ENCODE measurements around the gene CAST.

CAST gene

GRCh38 chr5:96645091-96645490, 17.1 kb upstream of the CAST start:
- DNase-seq, result no peak

- DNase-seq, result no peak
These were observed 14.2 kb upstream of the CAST start for GRCh38 chr5:96648023-96648422.

DNA sequence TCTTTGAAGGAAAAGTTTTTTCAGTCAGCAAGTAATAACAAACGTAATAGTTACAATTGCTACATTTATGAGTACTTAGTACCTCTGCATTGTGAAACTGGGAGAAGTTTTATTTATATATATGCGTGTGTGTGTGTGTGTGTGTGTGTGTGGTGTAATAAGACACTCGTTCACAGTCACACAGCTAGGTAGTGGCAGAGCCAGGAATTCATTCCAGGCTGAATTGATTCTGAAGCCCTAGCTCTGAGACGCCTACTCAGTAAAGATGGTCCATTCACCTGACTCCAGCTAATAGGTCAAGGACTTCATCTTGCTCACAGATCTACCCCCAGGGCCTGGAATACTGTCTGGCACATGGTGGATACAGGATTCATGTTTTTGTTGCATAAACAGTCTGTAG, 13.6 kb upstream of the CAST start:
- no peak for DNase-seq

DNA sequence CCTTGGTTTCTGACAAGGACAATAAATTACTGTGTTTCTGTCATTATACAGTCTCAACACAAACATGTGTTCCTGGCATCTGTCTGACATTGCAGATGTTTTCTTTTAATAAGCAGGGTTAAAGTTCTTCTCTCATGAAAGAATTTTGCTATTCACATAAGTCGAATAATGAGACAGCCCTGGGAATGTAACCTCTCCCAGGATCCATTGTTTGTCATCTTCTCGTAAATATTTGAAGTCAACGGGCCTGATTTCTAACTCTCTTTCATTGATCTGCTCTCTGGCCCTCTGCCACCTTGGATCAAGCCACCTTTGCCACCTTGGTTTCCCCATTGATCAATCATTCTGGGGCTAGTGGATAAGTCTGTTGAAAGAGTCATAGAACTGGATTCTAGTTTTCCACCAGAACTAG, 12.9 kb upstream of the CAST start:
- DNase-seq, result no peak

DNA sequence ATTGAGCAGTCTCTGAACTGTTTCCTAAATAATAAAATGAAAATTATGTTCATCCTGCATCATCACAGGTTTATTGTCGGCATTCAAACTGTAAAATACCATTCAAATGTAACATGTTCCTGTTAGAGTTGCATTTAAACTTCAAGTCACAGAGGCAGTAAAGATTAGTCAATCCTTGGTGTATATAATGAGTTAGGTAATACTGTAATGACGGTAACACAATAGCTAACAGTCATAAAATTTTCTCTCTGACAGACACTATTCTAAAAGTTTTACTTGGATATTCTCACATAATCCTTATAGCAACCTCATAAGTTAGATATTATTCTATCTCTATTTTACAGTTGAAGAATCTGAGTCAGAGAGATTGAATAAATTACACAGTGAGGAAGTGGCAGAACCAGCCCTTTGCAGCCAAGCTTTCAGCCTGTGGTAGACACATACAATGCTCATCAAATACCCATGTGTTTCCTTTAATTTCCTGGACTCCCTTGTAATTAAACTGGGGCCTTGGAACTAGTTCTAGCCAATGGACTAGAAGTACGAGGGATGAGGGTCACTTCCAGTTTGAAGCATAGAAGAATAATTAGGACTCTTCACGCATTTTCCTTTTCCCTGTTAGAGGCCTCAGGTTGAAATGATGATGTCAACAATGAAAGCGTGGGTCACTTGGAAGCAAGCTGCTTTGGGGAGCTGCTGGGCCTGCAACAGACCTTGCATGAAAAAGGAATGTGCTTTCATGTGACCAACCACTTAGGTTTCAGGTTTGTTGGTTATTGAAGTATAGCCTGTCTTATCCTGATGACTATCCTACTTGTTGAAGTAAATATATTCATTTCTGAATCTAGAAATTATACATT, 12.3 kb upstream of the CAST start:
- DNase-seq, result no peak

- DNase-seq, result no peak
These were observed 11.1 kb upstream of the CAST start for GRCh38 chr5:96651047-96651446.

DNA sequence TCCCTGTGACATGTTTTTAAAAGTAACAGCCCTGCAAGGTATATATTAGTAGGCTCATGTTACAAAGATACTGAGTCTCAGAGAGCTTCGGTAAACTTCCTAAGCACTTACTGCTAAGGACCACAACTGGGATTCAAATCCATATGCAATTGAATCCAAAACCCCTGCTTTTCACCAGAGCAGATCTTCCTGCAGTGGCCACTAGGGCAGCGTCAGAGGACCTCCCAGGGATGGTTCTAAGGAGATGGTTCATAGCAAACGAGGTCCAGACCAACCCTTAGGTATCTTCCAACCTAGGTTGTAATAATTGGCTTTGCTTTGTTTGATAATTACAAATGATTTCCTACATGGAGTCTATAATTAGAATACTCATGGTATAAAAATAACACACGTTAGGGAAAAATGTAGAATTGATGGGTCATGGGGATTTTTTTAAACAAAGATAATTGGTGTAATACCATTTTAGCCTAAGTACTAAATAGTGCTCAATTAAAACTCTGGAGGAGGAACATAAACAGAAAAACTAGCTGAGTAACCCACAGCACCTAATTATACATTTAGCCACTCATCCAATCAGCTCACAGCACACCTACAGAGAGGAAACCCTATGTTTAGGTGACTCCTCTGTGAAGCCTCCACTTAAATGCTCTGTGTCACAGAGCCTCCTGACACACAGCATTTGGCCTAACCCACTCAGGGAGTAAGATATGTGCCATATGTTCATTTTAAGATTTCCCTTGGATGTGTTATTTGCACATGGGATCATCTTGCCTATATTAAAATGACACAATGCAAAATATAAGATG, 10.0 kb upstream of the CAST start:
- DNase-seq, result no peak

- DNase-seq, result no peak
These were observed 9.3 kb upstream of the CAST start for GRCh38 chr5:96652769-96653454.

DNA sequence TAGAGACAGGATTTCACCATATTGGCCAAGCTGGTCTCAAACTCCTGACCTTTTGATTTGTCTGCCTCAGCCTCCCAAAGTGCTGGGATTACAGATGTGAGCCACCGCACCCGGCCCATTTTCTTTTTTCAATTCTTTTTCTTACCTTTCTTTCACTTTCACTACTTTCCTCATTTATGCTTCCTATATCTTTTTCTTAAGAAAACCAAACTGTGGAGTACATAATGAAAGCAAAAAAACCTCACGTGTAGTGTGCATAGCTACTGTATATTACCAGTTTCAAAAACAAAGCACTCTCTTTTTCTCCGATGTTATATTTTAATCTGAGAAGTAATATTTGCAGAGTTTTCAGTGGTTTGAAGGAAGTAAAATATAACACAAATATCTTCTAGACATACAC, 8.0 kb upstream of the CAST start:
- DNase-seq, result peak in 1 of 2 donors; percentile 10

GRCh38 chr5:96655085-96655484, 7.1 kb upstream of the CAST start:
- no peak for DNase-seq

DNA sequence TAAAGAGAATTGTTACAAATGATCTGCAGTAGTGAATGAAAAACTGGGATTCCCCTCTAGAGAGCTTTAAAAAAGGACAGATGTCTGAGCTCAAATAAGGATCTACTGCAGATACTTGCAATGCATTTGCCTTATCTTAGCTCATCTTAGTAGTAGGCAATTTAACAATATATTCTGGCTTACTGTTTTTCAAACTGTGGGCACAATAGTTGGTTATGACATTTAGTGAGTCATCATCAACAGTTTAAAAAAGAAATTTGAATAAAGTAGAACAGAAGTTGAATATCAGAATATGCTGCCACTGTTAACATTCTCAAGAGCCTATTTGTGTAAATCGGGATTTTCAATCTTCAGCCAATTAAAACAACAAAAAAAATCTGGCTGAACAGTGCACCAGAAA, 6.7 kb upstream of the CAST start:
- DNase-seq, result no peak

GRCh38 chr5:96657068-96657467, 5.1 kb upstream of the CAST start:
- peak; percentile 54 to 63 for DNase-seq

- no peak for DNase-seq
These were observed 3.9 kb upstream of the CAST start for GRCh38 chr5:96658272-96658671.

DNA sequence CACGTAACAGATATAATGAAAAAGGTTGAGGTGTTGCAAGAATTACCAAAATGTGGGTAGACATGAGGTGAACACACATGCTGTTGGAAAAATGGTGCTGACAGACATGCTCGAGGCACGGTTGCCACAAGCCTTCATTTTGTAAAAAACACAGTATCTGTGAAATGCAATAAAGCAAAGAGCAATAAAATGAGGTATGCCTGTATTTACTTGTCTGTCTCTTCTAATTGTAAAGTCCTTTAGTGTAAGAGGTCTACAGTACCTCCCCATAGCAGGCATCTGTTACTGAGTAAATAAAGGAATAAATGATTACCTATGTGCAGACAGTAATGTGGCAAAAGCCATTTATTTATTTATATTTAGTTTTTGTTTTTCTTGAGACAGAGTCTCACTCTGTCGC, 3.0 kb upstream of the CAST start:
- no peak for DNase-seq

GRCh38 chr5:96660971-96661854, 963 bp upstream of the CAST start:
- DNase-seq, result peak; percentile 34 to 65

DNA sequence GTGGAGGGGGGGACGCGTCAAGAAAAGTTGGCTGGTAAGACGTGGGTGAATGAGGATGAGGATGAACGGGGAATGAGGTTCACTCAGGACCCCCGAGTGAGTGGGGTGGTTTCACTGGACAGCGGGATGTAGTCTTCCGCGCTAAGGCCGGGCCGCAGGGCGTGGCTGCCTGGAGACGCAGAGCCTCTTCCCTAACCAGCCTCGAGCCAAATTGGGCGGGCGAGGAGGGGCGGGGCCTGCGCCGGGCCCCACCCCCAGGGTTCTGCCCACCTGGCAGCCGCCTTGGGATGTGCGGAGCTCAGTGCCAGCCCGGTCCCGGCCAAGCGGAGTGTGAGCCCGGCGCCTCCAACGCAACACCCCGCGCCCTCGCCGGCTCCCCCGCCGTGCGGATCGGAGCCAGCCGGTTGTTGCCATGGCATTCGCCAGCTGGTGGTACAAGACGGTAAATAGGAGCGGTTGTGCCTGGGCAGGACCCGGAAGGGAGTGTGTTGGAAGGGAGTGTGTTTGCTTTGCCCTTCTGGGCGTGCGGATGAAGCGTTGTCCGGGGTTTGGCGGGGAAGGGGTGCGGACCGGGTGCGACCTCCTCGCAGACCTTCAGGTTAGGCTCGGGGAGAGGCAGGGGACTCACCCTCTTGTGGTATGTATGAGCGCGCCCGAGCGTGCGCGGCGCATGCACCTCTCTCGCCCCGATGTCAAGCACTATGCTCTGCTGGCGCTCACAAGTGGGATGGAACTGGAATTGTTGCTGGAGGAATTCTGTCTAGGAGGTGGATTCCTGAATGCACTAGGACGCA, 746 bp downstream of the CAST start:
- peak; percentile 83 to 89 for DNase-seq

DNA sequence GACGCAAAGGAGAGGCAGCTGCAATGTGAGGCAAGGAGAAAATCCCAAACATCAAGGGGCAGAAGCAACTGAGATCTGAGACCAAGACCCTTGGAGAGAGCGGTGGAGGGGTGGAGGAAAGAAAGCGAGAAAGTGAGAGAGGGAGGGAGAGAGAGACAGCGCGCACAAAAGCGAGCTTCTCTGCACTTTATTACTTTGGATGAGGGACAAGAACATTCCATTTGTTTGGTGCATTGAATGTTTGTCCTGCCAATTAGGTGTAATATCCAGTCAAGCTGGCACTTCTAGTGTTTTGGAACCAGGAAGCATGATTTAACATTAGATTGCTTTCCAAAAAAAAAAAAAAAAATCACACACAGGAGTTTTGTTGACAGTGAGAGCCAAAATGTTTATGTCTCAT, 1.4 kb downstream of the CAST start:
- no peak for DNase-seq

- peak in 1 of 2 donors; percentile 41 for DNase-seq
These were observed 2.5 kb downstream of the CAST start for GRCh38 chr5:96664669-96665068.

DNA sequence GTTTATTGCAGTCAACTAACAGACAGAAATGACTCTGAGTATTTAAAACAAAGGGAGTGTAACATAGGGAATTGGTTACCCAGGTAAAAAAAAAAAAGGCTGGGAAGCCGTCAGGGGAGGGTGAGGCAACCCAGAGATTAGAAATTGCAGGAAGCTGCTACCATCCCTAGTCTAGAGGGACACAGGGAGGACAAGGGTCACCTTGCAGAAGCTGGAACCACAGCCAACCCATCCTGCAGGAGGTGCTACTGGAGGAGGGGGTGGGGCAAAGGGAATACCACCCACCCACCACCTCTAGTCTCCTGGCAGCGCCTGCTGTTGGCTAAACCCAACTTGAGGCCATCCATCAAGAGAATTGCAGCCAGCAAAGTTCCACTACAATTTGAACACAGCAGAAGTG, 6.5 kb downstream of the CAST start:
- no peak for DNase-seq

DNA sequence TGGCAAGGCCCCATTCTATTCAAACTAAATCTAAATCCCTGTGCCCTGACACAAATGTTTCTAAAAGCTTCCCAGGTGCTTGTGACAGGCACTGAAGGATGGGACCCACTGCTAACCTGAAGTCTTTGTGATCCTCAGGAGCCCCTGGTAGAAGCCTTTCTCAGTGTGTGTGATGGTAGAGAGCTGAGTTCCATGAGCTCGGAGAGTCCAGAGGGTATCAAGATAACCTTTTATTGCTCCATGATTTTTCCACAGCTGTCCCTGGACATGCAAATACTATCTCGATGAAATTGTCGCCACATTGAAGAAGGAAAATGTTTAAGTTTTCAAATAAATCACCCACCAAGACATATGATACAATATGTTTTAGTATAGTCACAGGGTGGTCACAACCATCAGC, 7.7 kb downstream of the CAST start:
- DNase-seq, result no peak

DNA sequence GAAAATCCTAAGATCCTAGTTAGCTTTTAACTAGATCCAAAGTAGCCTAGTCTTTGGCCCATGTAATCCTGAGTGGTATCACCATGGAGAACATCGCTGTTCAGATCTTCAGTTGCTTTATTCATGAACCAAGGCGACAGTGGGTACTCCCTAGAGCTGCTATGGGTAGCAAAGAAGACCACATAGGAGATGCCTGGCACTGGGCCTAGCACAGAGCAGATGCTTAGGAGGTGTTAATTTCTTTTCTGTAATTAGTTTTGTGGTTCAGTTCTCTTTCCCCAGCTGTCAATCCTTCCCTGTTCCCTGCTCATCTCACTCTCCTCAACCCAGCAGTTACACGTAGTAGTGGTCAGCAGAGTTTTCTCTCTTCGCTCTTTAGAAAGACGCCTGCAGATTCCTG, 9.3 kb downstream of the CAST start:
- DNase-seq, result no peak

DNA sequence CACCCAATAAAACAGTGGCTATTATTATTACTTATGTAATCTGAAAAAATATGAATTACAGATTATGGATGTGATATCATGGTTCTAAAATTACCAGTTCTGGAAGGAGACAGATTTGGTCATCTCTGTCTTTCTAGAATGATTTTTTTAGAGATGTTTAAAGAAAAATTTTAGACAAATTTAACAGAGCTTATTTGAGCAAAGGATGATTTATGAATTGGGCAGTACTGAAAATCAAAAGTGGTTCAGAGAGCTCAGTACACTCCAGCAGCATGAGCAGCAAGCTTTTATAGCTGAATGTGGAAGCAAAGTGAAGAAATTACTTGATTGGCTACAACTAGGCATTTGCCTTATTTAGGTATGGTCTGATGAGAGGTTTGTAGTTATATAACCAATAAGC, 11.0 kb downstream of the CAST start:
- DNase-seq, result peak in 1 of 2 donors; percentile 31

All from CD4-positive, alpha-beta T cell treated with Interferon alpha-2 for 1 hour (primary cell).